ENCODE measurements around the gene SCGB3A1. TPM values are rescaled to one million over a fixed set of nuclear protein-coding genes. Genes with fewer than 3 reads are reported as not detected.

Gene SCGB3A1
- polyA plus RNA-seq, 1 donor (not counting 4 experiments of a cell fraction or from before 2014, with no cell fraction given): not detected

DNA sequence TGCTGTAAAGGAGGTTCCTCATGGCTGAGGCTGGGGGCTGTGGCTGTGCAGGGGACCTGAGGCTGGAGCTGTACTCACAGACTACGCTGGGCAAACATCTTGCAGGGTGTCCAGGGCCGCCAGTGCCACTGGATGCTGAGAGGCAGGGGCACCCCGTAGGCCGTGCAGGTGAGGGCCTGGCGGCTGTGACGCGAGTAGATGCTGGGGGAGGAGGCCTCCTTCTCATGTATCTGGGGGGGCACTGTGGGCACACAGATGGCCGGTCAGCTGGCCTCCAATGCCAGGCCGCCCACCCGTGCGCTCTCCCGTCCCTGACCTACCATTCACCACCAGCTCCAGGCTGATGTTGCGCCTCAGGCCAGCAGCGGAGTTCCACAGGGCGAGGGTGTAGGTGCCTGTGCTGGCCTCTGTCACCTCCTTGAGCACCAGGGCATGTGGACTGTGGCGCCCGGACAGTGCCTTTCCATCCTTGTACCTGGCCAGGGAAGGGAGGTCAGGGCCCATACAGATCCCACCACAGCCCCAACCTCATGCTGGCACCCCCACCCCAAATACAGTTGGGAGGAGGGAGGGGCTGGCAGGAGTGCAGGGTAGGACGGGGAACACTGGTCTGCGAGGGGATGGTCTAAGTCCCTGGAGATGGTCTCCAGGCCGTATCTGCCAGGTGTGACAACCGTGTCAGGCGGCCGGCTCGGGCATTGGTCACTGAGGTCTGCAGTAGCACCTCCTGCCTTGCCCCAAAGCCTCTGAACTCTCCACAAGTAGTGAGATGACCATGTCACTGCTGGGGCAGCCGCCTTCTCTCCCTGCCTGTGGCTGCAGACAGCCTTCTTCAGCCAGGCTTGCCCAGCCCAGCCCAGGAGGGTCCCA is 34.7 kb upstream of the SCGB3A1 start:
- dilution Hi-C loops (cut with MboI; ENCODE audit: extremely low pct_ligation_motif_present, low sequenced_read_pairs): no loop called here
- Histone ChIP-seq H2AFZ (ENCODE audit: control insufficient read depth, low read length) (no peak overlapping the region), H3K27ac (ENCODE audit: control insufficient read depth, insufficient read depth, low read length) (no peak overlapping the region), H3K36me3 (ENCODE audit: control insufficient read depth in 2 of 2, extremely low read depth in 1 of 2, insufficient read depth in 2 of 2, low read length in 2 of 2) (no peaks in the 10 kb centered on the region), H3K27me3 (ENCODE audit: control insufficient read depth, extremely low read depth, insufficient read depth, low read length) (peaks cover 3% of the 10 kb centered on the region), H3K4me3 (ENCODE audit: control insufficient read depth in 2 of 3, extremely low read depth in 1 of 3, insufficient read depth in 2 of 3, low read depth in 1 of 3, low read length in 3 of 3) (no peak overlapping the region), H3K4me1 (ENCODE audit: control insufficient read depth, extremely low read depth, insufficient read depth, low read length) (no peaks in the 10 kb centered on the region), H4K20me1 (ENCODE audit: control insufficient read depth, extremely low read depth, insufficient read depth, low read length) (no peaks in the 10 kb centered on the region), H3K9me3 (ENCODE audit: control insufficient read depth, low read depth, low read length) (no peaks in the 10 kb centered on the region), H3K4me2 (ENCODE audit: control insufficient read depth, extremely low read depth, insufficient read depth, low read depth, low read length) (no peak overlapping the region), H3K9me1 (ENCODE audit: control insufficient read depth, extremely low read depth, insufficient read depth, low read length) (no peaks in the 10 kb centered on the region), H3K79me2 (ENCODE audit: control insufficient read depth, insufficient read depth, low read length) (no peaks in the 10 kb centered on the region), H3K9ac (ENCODE audit: control insufficient read depth, extremely low read depth, insufficient read depth, low read length) (no peak overlapping the region)
- FAIRE-seq (no peak), DNase-seq (ENCODE audit: low read depth, low spot score) (no peak)
- TF ChIP-seq EZH2 (IDR thresholded peaks at IDR 0.05; ENCODE audit: low read length): no peak
- TF ChIP-seq, protein P1, sequence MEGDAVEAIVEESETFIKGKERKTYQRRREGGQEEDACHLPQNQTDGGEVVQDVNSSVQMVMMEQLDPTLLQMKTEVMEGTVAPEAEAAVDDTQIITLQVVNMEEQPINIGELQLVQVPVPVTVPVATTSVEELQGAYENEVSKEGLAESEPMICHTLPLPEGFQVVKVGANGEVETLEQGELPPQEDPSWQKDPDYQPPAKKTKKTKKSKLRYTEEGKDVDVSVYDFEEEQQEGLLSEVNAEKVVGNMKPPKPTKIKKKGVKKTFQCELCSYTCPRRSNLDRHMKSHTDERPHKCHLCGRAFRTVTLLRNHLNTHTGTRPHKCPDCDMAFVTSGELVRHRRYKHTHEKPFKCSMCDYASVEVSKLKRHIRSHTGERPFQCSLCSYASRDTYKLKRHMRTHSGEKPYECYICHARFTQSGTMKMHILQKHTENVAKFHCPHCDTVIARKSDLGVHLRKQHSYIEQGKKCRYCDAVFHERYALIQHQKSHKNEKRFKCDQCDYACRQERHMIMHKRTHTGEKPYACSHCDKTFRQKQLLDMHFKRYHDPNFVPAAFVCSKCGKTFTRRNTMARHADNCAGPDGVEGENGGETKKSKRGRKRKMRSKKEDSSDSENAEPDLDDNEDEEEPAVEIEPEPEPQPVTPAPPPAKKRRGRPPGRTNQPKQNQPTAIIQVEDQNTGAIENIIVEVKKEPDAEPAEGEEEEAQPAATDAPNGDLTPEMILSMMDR (optimal IDR thresholded peaks at IDR 0.05 in 1 of 3, IDR thresholded peaks at IDR 0.05 in 1 of 3, conservative IDR thresholded peaks at IDR 0.05 in 1 of 3; ENCODE audit: extremely low read depth in 1 of 3, insufficient read depth in 2 of 3, low read length in 3 of 3): no peak

DNA sequence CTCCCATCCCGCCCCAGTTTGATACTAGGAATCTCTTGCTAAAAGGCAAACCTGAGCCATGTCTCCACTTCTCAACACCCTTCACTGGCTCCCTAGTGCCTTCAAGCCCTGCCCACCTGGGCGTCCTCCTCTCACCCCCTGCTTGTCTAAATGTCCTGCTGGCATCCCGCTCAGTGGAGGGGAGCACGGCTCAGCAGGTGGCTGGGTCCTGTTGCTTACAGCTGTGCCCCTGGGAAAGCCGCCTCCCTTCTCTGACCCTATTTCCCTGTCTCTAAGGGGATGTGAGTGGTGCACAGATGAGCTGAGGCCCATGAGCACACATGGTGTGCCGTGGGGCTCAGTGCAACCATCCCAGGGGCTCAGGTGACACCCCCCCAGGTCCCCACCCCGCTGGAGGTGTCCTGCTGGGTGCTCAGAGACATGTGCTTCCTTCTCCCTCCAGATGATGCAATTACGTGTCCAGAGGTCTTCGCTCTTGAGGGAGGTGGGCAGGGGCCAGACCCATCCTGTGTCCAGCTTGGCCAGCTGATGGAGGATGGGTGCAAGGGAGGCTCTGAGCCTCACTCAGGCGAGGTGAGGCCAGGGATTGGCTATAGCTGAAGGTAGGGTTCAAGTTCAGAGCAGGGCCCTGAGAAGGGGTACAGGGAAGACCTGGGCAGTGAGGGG is 34.0 kb upstream of the SCGB3A1 start:
- Histone ChIP-seq H3K4me3 (ENCODE audit: control insufficient read depth in 2 of 3, extremely low read depth in 1 of 3, insufficient read depth in 2 of 3, low read depth in 1 of 3, low read length in 3 of 3) (no peak overlapping the region), H2AFZ (ENCODE audit: control insufficient read depth, low read length) (no peak overlapping the region), H3K9me1 (ENCODE audit: control insufficient read depth, extremely low read depth, insufficient read depth, low read length) (no peaks in the 10 kb centered on the region), H3K36me3 (ENCODE audit: control insufficient read depth in 2 of 2, extremely low read depth in 1 of 2, insufficient read depth in 2 of 2, low read length in 2 of 2) (no peaks in the 10 kb centered on the region), H3K4me1 (ENCODE audit: control insufficient read depth, extremely low read depth, insufficient read depth, low read length) (no peaks in the 10 kb centered on the region), H3K27ac (ENCODE audit: control insufficient read depth, insufficient read depth, low read length) (no peak overlapping the region), H3K9ac (ENCODE audit: control insufficient read depth, extremely low read depth, insufficient read depth, low read length) (no peak overlapping the region), H3K27me3 (ENCODE audit: control insufficient read depth, extremely low read depth, insufficient read depth, low read length) (peaks cover 11% of the 10 kb centered on the region), H4K20me1 (ENCODE audit: control insufficient read depth, extremely low read depth, insufficient read depth, low read length) (no peaks in the 10 kb centered on the region), H3K79me2 (ENCODE audit: control insufficient read depth, insufficient read depth, low read length) (no peaks in the 10 kb centered on the region), H3K9me3 (ENCODE audit: control insufficient read depth, low read depth, low read length) (no peaks in the 10 kb centered on the region), H3K4me2 (ENCODE audit: control insufficient read depth, extremely low read depth, insufficient read depth, low read depth, low read length) (no peak overlapping the region)
- no peak for TF ChIP-seq EZH2 (IDR thresholded peaks at IDR 0.05; ENCODE audit: low read length)
- TF ChIP-seq, protein P1 (optimal IDR thresholded peaks at IDR 0.05 in 1 of 3, IDR thresholded peaks at IDR 0.05 in 1 of 3, conservative IDR thresholded peaks at IDR 0.05 in 1 of 3; ENCODE audit: extremely low read depth in 1 of 3, insufficient read depth in 2 of 3, low read length in 3 of 3): no peak
- FAIRE-seq (no peak), DNase-seq (ENCODE audit: low read depth, low spot score) (no peak)
- dilution Hi-C loops (cut with MboI; ENCODE audit: extremely low pct_ligation_motif_present, low sequenced_read_pairs): no loop called here
